ENCODE results near the gene CEPT1. TPM values are rescaled to one million over a fixed set of nuclear protein-coding genes. Genes with fewer than 3 reads are reported as not detected.

Gene CEPT1
- polyA plus RNA-seq, 1 donor from 2014 or later, result 49.1 TPM

Small RNA genes lying within 50 kb of the gene (small RNA-seq; reads per million reads assigned to genes)
- gene AL355816.1, result 0 reads per million in 3 experiments

Other genes starting within 250 kb of the CEPT1 start
- gene LRIF1, start 176.3 kb upstream of the CEPT1 start, polyA plus RNA-seq, result 22.1 and 26.8 TPM in 2 replicates
- gene DRAM2, start 130 bp upstream of the CEPT1 start, polyA plus RNA-seq, result 71.0 and 72.2 TPM in 2 replicates
- gene DENND2D, start 60.4 kb downstream of the CEPT1 start, polyA plus RNA-seq, result not detected in 2 replicates
- not detected in 2 replicates for gene CHI3L2, start 87.5 kb downstream of the CEPT1 start, polyA plus RNA-seq
- not detected in 2 replicates for gene CHIA, start 150.6 kb downstream of the CEPT1 start, polyA plus RNA-seq